Osteoblast (primary cell): ENCODE results near the gene REV3L. TPM values are rescaled to one million over a fixed set of nuclear protein-coding genes. Genes with fewer than 3 reads are reported as not detected.

Experiments used
- DNase-seq: peaks from one replicate; pipeline ENCODE4 v3.0.0; 2011; ENCODE audit warnings: low spot score, mixed read lengths; ENCODE audit not compliant: insufficient read length; ENCODE audit errors: missing footprints
- H2AFZ ChIP-seq: 2 replicates; pipeline ENCODE4 v1.6.0; 2011; ENCODE audit warnings: mild to moderate bottlenecking, low read length
- H3K27ac ChIP-seq: 2 replicates; pipeline ENCODE4 v1.5.1; 2011; ENCODE audit warnings: mild to moderate bottlenecking, low read depth, low read length, moderate library complexity
- H3K27me3 ChIP-seq: 2 replicates; pipeline ENCODE4 v1.6.0; 2012; ENCODE audit warnings: mild to moderate bottlenecking, control low read depth, inconsistent platforms, low read length, moderate library complexity; ENCODE audit not compliant: insufficient read depth
- H3K36me3 ChIP-seq: 2 replicates; pipeline ENCODE4 v1.5.1; 2011; ENCODE audit warnings: mild to moderate bottlenecking, low read length, control low read depth, moderate library complexity; ENCODE audit not compliant: insufficient read depth
- H3K4me1 ChIP-seq: 2 replicates; pipeline ENCODE4 v1.5.1; 2011; ENCODE audit warnings: mild to moderate bottlenecking, low read length, control low read depth, moderate library complexity; ENCODE audit not compliant: insufficient read depth
- H3K4me2 ChIP-seq: 2 replicates; pipeline ENCODE4 v1.6.0; 2011; ENCODE audit warnings: mild to moderate bottlenecking, low read length; ENCODE audit not compliant: insufficient read depth
- H3K4me3 ChIP-seq: fragments of 200-600 bp; sonication (generic); 3 replicates; pipeline ENCODE4 v1.5.1; 2012; ENCODE audit warnings: mild to moderate bottlenecking, low read length, inconsistent platforms; ENCODE audit not compliant: insufficient read depth
- H3K79me2 ChIP-seq: 2 replicates; pipeline ENCODE4 v1.6.0; 2012; ENCODE audit warnings: mild to moderate bottlenecking, low read length, control low read depth, inconsistent platforms; ENCODE audit not compliant: insufficient read depth
- H3K9me3 ChIP-seq: 2 replicates; pipeline ENCODE4 v1.5.1; 2011; ENCODE audit warnings: low read depth, low read length, control low read depth
- H4K20me1 ChIP-seq: 2 replicates; pipeline ENCODE4 v1.6.0; 2012; ENCODE audit warnings: mild to moderate bottlenecking, low read length, control low read depth; ENCODE audit not compliant: insufficient read depth
- total RNA-seq: library from RNA; depleted of rRNA; stranded (reverse); fragments of >200 nt; gene quantifications from 2 replicates; pipeline ENCODE4 v1.2.3, GENCODE V29; 2012
- TF ChIP-seq, protein P1 (sequence below): IDR thresholded peaks from 2 replicates; pipeline ENCODE4 v1.5.1; 2011; ENCODE audit warnings: mild to moderate bottlenecking, low read depth, low read length, moderate library complexity; ENCODE audit errors: extremely low read depth

Gene REV3L
- total RNA-seq, 1 donor: 42.0 TPM

- H3K36me3 ChIP-seq: no peaks in the 10 kb centered on the region
- peak overlapping the region; percentile 97 for H3K27ac ChIP-seq
- H3K4me2 ChIP-seq: peak overlapping the region; percentile 96
- H3K4me1 ChIP-seq: peaks cover 42% of the 10 kb centered on the region
- no peaks in the 10 kb centered on the region for H3K27me3 ChIP-seq
- TF ChIP-seq, protein P1, sequence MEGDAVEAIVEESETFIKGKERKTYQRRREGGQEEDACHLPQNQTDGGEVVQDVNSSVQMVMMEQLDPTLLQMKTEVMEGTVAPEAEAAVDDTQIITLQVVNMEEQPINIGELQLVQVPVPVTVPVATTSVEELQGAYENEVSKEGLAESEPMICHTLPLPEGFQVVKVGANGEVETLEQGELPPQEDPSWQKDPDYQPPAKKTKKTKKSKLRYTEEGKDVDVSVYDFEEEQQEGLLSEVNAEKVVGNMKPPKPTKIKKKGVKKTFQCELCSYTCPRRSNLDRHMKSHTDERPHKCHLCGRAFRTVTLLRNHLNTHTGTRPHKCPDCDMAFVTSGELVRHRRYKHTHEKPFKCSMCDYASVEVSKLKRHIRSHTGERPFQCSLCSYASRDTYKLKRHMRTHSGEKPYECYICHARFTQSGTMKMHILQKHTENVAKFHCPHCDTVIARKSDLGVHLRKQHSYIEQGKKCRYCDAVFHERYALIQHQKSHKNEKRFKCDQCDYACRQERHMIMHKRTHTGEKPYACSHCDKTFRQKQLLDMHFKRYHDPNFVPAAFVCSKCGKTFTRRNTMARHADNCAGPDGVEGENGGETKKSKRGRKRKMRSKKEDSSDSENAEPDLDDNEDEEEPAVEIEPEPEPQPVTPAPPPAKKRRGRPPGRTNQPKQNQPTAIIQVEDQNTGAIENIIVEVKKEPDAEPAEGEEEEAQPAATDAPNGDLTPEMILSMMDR: no peak
- peak overlapping the region; percentile 86 for H2AFZ ChIP-seq
- peak; percentile 73 for DNase-seq
- peak overlapping the region; percentile 92 for H3K4me3 ChIP-seq
- peaks cover 13% of the 10 kb centered on the region for H4K20me1 ChIP-seq
- H3K9me3 ChIP-seq: no peaks in the 10 kb centered on the region
- H3K79me2 ChIP-seq: peaks cover 77% of the 10 kb centered on the region
These were observed 645 bp downstream of the REV3L start for GRCh38 chr6:111482188-111482958.

DNA sequence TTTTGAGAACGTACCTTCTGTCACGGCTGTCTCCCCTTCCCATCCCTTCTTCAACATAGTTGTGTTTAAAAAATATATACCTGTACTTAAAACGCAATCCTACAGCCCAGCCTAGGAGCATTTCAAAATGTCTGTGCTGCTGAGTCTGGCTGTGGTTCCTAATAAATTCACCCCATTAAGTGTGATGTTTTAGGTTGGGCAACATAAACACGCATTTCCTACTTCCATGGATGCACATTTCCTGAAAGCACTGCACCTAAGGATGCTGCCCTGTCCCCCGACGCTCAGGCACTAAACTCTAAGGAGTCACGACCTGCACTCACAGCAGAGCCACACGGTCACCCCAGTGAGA lies 1.2 kb downstream of the REV3L start:
- Histone ChIP-seq H2AFZ (peak overlapping the region; percentile 86), H3K4me1 (peaks cover 37% of the 10 kb centered on the region), H3K27me3 (no peaks in the 10 kb centered on the region), H3K4me2 (peak overlapping the region; percentile 96), H3K9me3 (no peaks in the 10 kb centered on the region), H3K4me3 (peak overlapping the region; percentile 92), H3K27ac (peak overlapping the region; percentile 97), H3K79me2 (peaks cover 80% of the 10 kb centered on the region), H3K36me3 (no peaks in the 10 kb centered on the region), H4K20me1 (peaks cover 17% of the 10 kb centered on the region)
- peak; percentile 71 for DNase-seq
- TF ChIP-seq, protein P1: no peak

- peak; percentile 27 for DNase-seq
- TF ChIP-seq, protein P1: no peak
- Histone ChIP-seq H3K36me3 (no peaks in the 10 kb centered on the region), H4K20me1 (peaks cover 19% of the 10 kb centered on the region), H3K4me3 (peak overlapping the region; percentile 92), H3K27ac (peak overlapping the region; percentile 97), H3K27me3 (no peaks in the 10 kb centered on the region), H2AFZ (no peak overlapping the region), H3K4me2 (peak overlapping the region; percentile 96), H3K4me1 (peaks cover 37% of the 10 kb centered on the region), H3K9me3 (no peaks in the 10 kb centered on the region), H3K79me2 (peaks cover 80% of the 10 kb centered on the region)
These were observed 1.8 kb downstream of the REV3L start for GRCh38 chr6:111480988-111481822.

GRCh38 chr6:111478749-111479148 lies 4.3 kb downstream of the REV3L start:
- Histone ChIP-seq H4K20me1 (peaks cover 26% of the 10 kb centered on the region), H3K9me3 (no peaks in the 10 kb centered on the region), H2AFZ (no peak overlapping the region), H3K4me3 (no peak overlapping the region), H3K4me2 (no peak overlapping the region), H3K36me3 (no peaks in the 10 kb centered on the region), H3K4me1 (peaks cover 20% of the 10 kb centered on the region), H3K27me3 (no peaks in the 10 kb centered on the region), H3K27ac (peak overlapping the region; percentile 5), H3K79me2 (peaks cover 88% of the 10 kb centered on the region)
- TF ChIP-seq, protein P1: peak; percentile 50
- DNase-seq: peak; percentile 42
